MM.1S (cell line): ENCODE measurements around the gene ZYG11A.

Experiments
- DNase-seq: peaks from one replicate; pipeline ENCODE4 v3.0.0-alpha.2; 2015
- H2AFZ ChIP-seq: fragments of 300-600 bp; sonication (generic); 2 replicates; pipeline ENCODE4 v1.6.0; 2016; ENCODE audit warnings: antibody characterized with exemption, low read length
- H3F3A ChIP-seq: fragments of 300-600 bp; sonication (generic); 2 replicates; pipeline ENCODE4 v1.6.1; 2016; ENCODE audit warnings: mild to moderate bottlenecking, antibody characterized with exemption, low read length, moderate library complexity, mixed read lengths; ENCODE audit not compliant: insufficient read depth
- H3K27ac ChIP-seq: fragments of 300-600 bp; sonication (generic); 2 replicates; pipeline ENCODE4 v1.5.1; 2016; ENCODE audit warnings: mild to moderate bottlenecking, low read length
- H3K27me3 ChIP-seq: fragments of 300-600 bp; sonication (generic); replicated peaks from 2 replicates; pipeline ENCODE4 v1.6.0; 2016; ENCODE audit warnings: low read length; ENCODE audit not compliant: insufficient read depth
- H3K36me3 ChIP-seq: fragments of 300-600 bp; sonication (generic); replicated peaks from 2 replicates; pipeline ENCODE4 v1.6.1; 2016; ENCODE audit warnings: mild to moderate bottlenecking, low read length, mixed read lengths; ENCODE audit not compliant: insufficient read depth
- H3K4me1 ChIP-seq: fragments of 300-600 bp; sonication (generic); 2 replicates; pipeline ENCODE4 v1.6.1; 2016; ENCODE audit warnings: low read length, mixed read lengths
- H3K4me2 ChIP-seq: fragments of 300-600 bp; sonication (generic); 2 replicates; pipeline ENCODE4 v1.6.0; 2016; ENCODE audit warnings: low read depth, low read length
- H3K4me3 ChIP-seq: fragments of 300-600 bp; sonication (generic); 2 replicates; pipeline ENCODE4 v1.5.1; 2016; ENCODE audit warnings: low read length, mixed read lengths
- H3K79me2 ChIP-seq: fragments of 300-600 bp; sonication (generic); 2 replicates; pipeline ENCODE4 v1.6.1; 2016; ENCODE audit warnings: mixed run types, low read length, mixed read lengths
- H3K9ac ChIP-seq: fragments of 300-600 bp; sonication (generic); 2 replicates; pipeline ENCODE4 v1.6.1; 2016; ENCODE audit warnings: low read length, mixed read lengths
- H3K9me2 ChIP-seq: fragments of 300-600 bp; sonication (generic); replicated peaks from 2 replicates; pipeline ENCODE4 v1.6.1; 2016; ENCODE audit warnings: mild to moderate bottlenecking, low read length, mixed read lengths; ENCODE audit not compliant: insufficient read depth
- H3K9me3 ChIP-seq: fragments of 300-600 bp; sonication (generic); replicated peaks from 2 replicates; pipeline ENCODE4 v1.6.1; 2016; ENCODE audit warnings: mild to moderate bottlenecking, low read length, mixed read lengths; ENCODE audit not compliant: insufficient read depth
- H4K20me1 ChIP-seq: fragments of 300-600 bp; sonication (generic); 2 replicates; pipeline ENCODE4 v1.6.1; 2016; ENCODE audit warnings: mild to moderate bottlenecking, low read length, moderate library complexity, mixed read lengths; ENCODE audit not compliant: insufficient read depth
- EZH2 ChIP-seq: fragments of 300-600 bp; sonication (generic); optimal IDR thresholded peaks from 2 replicates; pipeline ENCODE3; 2017; ENCODE audit warnings: low read depth, mild to moderate bottlenecking, antibody characterized with exemption, low read length, mixed read lengths
- EZH2phosphoT487 ChIP-seq: fragments of 300-600 bp; sonication (generic); IDR thresholded peaks from 2 replicates; pipeline ENCODE4 v1.6.1; 2018; ENCODE audit warnings: antibody characterized with exemption, low read length
- TF ChIP-seq, protein P1 (sequence below): fragments of 300-600 bp; sonication (generic); IDR thresholded peaks from 2 replicates; pipeline ENCODE4 v1.5.1; 2016; ENCODE audit warnings: antibody characterized with exemption, low read length, mixed read lengths

ZYG11A gene

GRCh38 chr1:52925571-52926005, 83.0 kb downstream of the ZYG11A start:
- no peaks in the 10 kb centered on the region for H3K36me3 ChIP-seq
- no peak overlapping the region for H3K27ac ChIP-seq
- no peak for TF ChIP-seq EZH2phosphoT487
- no peak for TF ChIP-seq EZH2
- TF ChIP-seq, protein P1, sequence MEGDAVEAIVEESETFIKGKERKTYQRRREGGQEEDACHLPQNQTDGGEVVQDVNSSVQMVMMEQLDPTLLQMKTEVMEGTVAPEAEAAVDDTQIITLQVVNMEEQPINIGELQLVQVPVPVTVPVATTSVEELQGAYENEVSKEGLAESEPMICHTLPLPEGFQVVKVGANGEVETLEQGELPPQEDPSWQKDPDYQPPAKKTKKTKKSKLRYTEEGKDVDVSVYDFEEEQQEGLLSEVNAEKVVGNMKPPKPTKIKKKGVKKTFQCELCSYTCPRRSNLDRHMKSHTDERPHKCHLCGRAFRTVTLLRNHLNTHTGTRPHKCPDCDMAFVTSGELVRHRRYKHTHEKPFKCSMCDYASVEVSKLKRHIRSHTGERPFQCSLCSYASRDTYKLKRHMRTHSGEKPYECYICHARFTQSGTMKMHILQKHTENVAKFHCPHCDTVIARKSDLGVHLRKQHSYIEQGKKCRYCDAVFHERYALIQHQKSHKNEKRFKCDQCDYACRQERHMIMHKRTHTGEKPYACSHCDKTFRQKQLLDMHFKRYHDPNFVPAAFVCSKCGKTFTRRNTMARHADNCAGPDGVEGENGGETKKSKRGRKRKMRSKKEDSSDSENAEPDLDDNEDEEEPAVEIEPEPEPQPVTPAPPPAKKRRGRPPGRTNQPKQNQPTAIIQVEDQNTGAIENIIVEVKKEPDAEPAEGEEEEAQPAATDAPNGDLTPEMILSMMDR: no peak
- 0 out of 2 replicates have a peak, but pooled peaks cover 2% of the 10 kb centered on the region for H3K4me1 ChIP-seq
- peaks cover 3% of the 10 kb centered on the region; the same call in 1 of the 2 replicates for H3K79me2 ChIP-seq
- no peaks in the 10 kb centered on the region for H3K27me3 ChIP-seq
- H3K9me2 ChIP-seq: no peaks in the 10 kb centered on the region
- no peak overlapping the region for H3K4me3 ChIP-seq
- H3K9ac ChIP-seq: no peak overlapping the region
- H2AFZ ChIP-seq: no peak overlapping the region
- H3F3A ChIP-seq: no peaks in the 10 kb centered on the region
- H3K9me3 ChIP-seq: no peaks in the 10 kb centered on the region
- DNase-seq: no peak
- no peaks in the 10 kb centered on the region for H4K20me1 ChIP-seq
- H3K4me2 ChIP-seq: no peak overlapping the region

DNA sequence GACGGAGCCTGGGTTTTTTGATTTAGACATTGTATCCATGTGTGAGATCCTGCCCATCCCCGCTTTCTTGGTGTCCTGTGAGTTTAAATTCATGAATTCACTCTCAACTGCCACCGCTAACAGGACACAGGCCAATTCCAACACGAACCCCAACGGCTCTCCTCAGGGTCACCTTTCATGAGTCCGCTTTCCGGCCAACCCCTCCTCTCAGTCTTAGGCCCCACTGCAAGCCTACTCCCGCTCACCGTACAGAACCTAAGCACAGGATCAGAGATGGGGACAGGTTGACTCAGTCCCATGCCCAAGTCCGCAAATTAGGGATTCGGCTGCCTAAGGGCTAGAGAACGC, 84.3 kb downstream of the ZYG11A start:
- TF ChIP-seq EZH2phosphoT487 (no peak), EZH2 (no peak)
- TF ChIP-seq, protein P1: no peak
- H2AFZ ChIP-seq: peak overlapping the region; percentile 97
- no peaks in the 10 kb centered on the region for H3F3A ChIP-seq

DNA sequence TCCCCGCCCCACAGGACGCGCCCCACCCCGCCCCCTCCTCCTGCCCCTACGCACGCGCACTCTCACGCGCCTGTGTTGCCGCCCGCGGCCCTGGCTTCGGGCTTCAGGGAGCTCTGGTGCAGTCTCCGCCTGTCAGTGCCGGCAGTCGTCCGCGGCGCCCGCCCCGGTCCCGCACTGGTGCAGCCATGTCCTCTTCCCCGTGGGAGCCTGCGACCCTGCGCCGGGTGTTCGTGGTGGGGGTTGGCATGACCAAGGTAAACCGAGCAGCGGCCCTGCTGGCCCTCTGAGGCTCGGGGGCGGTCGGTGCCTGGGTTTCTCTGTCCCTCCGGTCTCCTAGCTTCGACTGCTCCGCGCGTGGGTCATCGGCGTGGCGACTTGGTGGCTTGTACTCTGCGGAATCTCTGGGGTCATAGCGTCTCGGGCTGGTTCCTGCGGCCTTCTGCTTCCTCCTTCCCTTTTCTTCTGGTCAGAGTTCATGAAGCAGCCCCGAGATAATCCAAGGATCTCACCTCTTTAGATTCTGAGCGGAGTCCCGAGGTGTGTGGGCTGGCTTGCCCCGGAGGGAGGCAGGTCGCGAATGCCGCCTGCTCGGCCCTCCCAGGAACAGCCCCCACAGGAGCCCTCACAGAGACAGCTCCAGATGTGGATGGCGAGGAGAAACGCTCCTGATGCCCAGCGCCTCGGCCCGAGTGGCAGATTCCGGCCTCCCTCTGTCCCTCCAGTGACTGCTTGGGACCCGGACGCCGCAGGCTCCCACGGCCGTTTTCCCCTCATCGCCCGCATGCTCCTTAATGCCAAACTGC, 84.9 kb downstream of the ZYG11A start, which contains the start of gene SCP2:
Gene SCP2 (plus strand): TSS at position 65 of the 803 bp plus-strand sequence. CDS start 121 bp downstream, at position 186.
- Histone ChIP-seq H3K4me3 (peak within 1 kb of the TSS; percentile 88), H3F3A (no peaks in the 10 kb centered on the region), H3K9me2 (no peaks in the 10 kb centered on the region), H4K20me1 (no peaks in the 10 kb centered on the region), H3K79me2 (peaks cover 3% of the 10 kb centered on the region; the same call in 1 of the 2 replicates), H3K9ac (peak within 1 kb of the TSS; percentile 75), H3K9me3 (no peaks in the 10 kb centered on the region), H3K27ac (no peak within 1 kb of the TSS), H3K36me3 (no peaks in the 10 kb centered on the region), H3K4me2 (peak within 1 kb of the TSS; percentile 99), H3K27me3 (no peaks in the 10 kb centered on the region), H3K4me1 (0 out of 2 replicates have a peak, but pooled peaks cover 2% of the 10 kb centered on the region), H2AFZ (peak within 1 kb of the TSS; percentile 98)
- TF ChIP-seq, protein P1: no peak
- TF ChIP-seq EZH2phosphoT487: no peak
- no peak for TF ChIP-seq EZH2
- peak; percentile 81 for DNase-seq

More for the DNA sequence above, 84.3 kb downstream of the ZYG11A start:
- Histone ChIP-seq H3K9ac (peak overlapping the region; percentile 41; the same call in 1 of the 2 replicates), H3K9me3 (no peaks in the 10 kb centered on the region), H4K20me1 (no peaks in the 10 kb centered on the region), H3K4me1 (0 out of 2 replicates have a peak, but pooled peaks cover 2% of the 10 kb centered on the region), H3K27ac (no peak overlapping the region), H3K4me3 (peak overlapping the region; percentile 88), H3K9me2 (no peaks in the 10 kb centered on the region), H3K27me3 (no peaks in the 10 kb centered on the region), H3K4me2 (peak overlapping the region; percentile 99), H3K36me3 (no peaks in the 10 kb centered on the region), H3K79me2 (peaks cover 3% of the 10 kb centered on the region; the same call in 1 of the 2 replicates)
- no peak for DNase-seq
